HG02610 (cell line): ENCODE measurements around the gene CEP290.
A peak's percentile ranks its signal among the peaks of the same experiment; 100 is the strongest.
"Not testable (repeated sequence)": the region's sequence is repeated elsewhere in the genome, so short reads cannot be mapped to it uniquely, and the experiment has no call there.

ENCODE experiments used
- ATAC-seq: cut with Tn5 transposase; IDR thresholded peaks from one replicate; pipeline ENCODE4 v1.9.1; 2021; ENCODE audit warnings: mild to moderate bottlenecking, moderate library complexity; ENCODE audit not compliant: unreplicated experiment

CEP290 gene

GRCh38 chr12:88144037-88144436 is 2.1 kb upstream of the CEP290 start:
- no peak for ATAC-seq

- ATAC-seq = peak; percentile 2
Measured at GRCh38 chr12:88142610-88142991, 713 bp upstream of the CEP290 start.

- no peak for ATAC-seq
Measured at GRCh38 chr12:88141425-88141773, 489 bp downstream of the CEP290 start.

- not testable (repeated sequence) for ATAC-seq
Measured at GRCh38 chr12:88139711-88140110, 2.2 kb downstream of the CEP290 start.

GRCh38 chr12:88133181-88133580 is 8.7 kb downstream of the CEP290 start:
- ATAC-seq = not testable (repeated sequence)

- no peak for ATAC-seq
Measured at GRCh38 chr12:88132392-88132791, 9.5 kb downstream of the CEP290 start.

- no peak for ATAC-seq
Measured at GRCh38 chr12:88127855-88128254, 14.0 kb downstream of the CEP290 start.

- no peak for ATAC-seq
Measured at GRCh38 chr12:88127099-88127498, 14.8 kb downstream of the CEP290 start.

GRCh38 chr12:88122666-88123065 is 19.2 kb downstream of the CEP290 start:
- peak; percentile 72 for ATAC-seq

GRCh38 chr12:88113871-88114270 is 28.0 kb downstream of the CEP290 start:
- ATAC-seq = no peak

- ATAC-seq = no peak
Measured at GRCh38 chr12:88111074-88111652, 30.7 kb downstream of the CEP290 start.

GRCh38 chr12:88108021-88108420 is 33.9 kb downstream of the CEP290 start:
- no peak for ATAC-seq

- ATAC-seq = no peak
Measured at GRCh38 chr12:88093573-88093972, 48.3 kb downstream of the CEP290 start.

- ATAC-seq = no peak
Measured at GRCh38 chr12:88092771-88093170, 49.1 kb downstream of the CEP290 start.

- ATAC-seq = no peak
Measured at GRCh38 chr12:88084210-88084609, 57.7 kb downstream of the CEP290 start.

- ATAC-seq = no peak
Measured at GRCh38 chr12:88083634-88084033, 58.3 kb downstream of the CEP290 start.

- ATAC-seq = no peak
Measured at GRCh38 chr12:88081247-88081646, 60.6 kb downstream of the CEP290 start.

GRCh38 chr12:88067301-88067700 is 74.6 kb downstream of the CEP290 start:
- ATAC-seq = no peak

- ATAC-seq = peak; percentile 75
Measured at GRCh38 chr12:88063375-88063774, 78.5 kb downstream of the CEP290 start.

GRCh38 chr12:88062474-88062873 is 79.4 kb downstream of the CEP290 start:
- peak; percentile 61 for ATAC-seq

GRCh38 chr12:88058719-88059077 is 83.2 kb downstream of the CEP290 start:
- ATAC-seq = no peak

GRCh38 chr12:88057994-88058718 is 83.7 kb downstream of the CEP290 start:
- ATAC-seq = no peak

GRCh38 chr12:88056571-88056970 is 85.3 kb downstream of the CEP290 start:
- no peak for ATAC-seq
